HUDEP-2 (cell line): ENCODE measurements around the gene SHOX.
"Not testable (repeated sequence)": the region's sequence is repeated elsewhere in the genome, so short reads cannot be mapped to it uniquely, and the experiment has no call there.

ENCODE experiments used
- DNase-seq, 76 experiments: peaks; one replicate each; lab custom pipeline; 2025; ENCODE audit not compliant: unreplicated experiment in 76 of 76; lab: John Stamatoyannopoulos, UW

Gene SHOX

DNA sequence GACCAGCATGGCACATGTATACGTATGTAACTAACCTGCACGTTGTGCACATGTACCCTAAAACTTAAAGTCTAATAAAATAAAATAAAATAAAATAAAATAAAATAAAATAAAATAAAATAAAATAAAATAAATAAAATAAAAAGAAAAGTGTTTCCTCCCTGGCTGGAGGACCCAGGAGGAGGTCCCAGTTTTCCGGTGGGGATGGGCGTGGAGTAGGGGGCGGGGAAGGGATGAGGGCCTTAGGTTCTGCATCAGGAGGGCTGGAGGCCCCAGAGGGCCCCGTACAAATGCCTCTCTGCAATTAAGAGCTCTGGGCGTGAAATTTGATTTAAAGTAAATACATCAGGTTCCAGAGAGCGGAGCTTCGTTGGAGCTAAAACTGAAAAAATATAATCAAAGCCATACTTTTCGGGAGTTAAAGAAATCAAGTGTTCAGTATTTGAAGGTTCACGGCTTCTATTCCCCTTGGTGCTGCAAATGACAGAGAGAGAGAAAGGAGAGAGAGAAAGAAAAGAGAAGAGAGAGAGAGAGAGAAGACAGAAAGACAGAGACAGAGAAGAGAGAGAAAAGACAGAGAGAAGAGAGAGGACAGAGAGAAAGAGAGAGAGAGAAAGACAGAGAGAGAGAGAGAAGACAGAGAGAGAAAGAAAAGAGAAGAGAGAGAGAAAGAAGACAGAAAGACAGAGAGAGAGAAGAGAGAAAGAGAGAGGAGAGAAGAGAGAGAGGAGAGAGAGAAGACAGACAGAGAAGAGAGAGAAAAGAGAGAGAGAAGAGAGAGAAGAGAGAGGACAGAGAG lies 8.7 kb upstream of the SHOX start:
- DNase-seq: no peak

DNA sequence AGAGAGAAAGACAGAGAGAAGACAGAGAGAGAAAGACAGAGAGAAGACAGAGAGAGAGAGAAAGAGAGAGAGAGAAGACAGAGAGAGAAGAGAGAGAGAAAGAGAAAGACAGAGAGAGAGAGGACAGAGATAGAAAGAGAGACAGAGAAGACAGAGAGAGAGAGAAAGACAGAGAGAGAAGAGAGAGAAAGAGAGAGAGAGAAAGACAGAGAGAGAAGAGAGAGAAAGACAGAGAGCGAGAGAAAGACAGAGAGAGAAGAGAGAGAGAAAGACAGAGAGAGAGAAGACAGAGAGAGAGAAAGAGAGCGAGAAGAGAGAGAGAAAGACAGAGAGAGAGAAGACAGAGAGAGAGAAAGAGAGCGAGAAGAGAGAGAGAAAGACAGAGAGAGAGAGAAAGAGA lies 7.8 kb upstream of the SHOX start:
- not testable (repeated sequence) for DNase-seq

DNA sequence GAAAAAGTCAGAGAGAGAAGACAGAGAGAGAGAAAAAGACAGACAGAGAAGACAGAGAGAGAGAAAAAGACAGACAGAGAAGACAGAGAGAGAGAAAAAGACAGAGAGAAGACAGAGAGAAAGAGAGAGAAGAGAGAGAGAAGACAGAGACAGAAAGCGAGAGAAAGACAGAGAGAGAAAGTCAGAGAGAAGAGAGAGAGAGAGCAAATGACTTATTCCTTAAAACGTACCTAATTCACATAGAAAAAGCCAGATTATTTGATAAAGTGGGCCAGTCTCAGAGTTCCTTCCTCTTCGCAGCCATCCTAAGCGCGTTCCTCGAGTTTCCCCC lies 7.4 kb upstream of the SHOX start:
- no peak for DNase-seq

DNA sequence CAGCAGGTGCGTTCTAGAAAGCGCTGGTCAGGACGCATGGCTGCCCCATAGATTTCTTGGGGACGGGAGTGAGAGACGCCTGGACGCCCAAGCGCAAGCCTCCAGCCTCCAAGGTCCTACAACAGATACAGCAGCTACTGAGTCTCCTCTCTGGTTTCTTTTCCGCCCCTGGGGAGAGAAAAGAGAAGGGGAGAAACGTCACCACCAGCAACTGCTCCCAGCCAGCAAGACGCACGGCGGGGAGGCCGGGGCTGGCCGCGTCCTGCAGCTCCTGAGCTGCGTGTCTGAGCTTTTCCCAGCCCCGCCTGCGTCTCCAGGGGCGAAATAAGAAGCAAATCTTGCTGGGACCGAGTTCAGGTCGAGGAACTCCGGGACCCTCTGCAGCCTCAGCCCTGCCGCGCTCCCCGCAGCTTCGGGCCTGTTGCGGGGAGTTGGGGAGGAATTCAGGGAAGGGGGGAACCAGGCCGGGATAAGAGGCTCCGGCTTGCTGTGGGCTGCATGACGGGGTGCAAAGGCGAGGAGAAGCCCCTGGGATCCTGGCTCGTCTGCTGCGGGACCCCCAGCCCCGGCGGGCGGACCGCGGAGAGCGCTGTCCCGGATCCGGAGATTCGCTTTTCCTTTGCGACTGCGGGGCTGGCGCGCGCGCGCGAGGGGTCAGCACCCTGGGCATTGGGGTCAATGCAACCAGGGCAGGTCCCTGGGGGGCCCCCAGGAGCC lies 6.8 kb upstream of the SHOX start:
- no peak for DNase-seq

DNA sequence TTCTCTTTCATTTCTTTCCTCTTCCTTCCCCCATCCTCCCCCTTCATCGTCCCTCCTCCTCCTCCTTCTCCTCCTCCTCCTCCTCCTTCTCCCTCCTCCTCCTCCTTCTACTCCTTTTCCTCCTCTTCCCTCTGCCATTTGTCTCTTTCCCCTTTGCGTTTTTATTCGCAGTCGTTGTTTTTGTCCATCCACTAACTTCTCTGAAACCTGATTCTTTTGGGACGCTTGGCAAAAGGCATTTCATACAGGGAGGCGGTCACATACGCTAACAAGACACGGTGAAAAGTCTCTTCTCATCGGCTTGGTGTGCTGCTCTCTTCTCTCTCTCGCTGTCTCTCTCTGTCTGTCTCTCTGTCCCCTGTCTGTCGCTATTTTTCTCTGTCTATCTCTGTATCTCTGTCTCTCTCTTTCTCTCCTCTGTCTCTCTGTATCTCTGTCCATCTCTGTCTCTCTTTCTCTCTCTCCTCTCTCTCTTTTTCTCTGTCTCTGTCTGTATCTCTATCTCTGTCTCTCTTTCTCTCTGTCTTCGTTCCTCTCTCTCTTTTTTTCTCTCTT lies 5.4 kb upstream of the SHOX start:
- no peak for DNase-seq

DNA sequence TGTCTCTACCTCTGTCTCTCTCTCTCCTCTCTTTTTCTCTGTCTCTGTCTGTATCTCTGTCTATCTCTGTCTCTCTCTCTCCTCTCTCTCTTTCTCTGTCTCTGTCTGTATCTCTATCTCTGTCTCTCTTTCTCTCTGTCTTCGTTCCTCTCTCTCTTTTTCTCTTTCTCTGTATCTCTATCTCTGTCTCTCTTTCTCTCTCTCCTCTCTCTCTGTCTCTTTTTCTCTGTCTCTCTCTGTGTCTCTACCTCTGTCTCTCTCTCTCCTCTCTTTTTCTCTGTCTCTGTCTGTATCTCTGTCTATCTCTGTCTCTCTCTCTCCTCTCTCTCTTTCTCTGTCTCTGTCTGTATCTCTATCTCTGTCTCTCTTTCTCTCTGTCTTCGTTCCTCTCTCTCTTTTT lies 4.5 kb upstream of the SHOX start:
- not testable (repeated sequence) for DNase-seq

DNA sequence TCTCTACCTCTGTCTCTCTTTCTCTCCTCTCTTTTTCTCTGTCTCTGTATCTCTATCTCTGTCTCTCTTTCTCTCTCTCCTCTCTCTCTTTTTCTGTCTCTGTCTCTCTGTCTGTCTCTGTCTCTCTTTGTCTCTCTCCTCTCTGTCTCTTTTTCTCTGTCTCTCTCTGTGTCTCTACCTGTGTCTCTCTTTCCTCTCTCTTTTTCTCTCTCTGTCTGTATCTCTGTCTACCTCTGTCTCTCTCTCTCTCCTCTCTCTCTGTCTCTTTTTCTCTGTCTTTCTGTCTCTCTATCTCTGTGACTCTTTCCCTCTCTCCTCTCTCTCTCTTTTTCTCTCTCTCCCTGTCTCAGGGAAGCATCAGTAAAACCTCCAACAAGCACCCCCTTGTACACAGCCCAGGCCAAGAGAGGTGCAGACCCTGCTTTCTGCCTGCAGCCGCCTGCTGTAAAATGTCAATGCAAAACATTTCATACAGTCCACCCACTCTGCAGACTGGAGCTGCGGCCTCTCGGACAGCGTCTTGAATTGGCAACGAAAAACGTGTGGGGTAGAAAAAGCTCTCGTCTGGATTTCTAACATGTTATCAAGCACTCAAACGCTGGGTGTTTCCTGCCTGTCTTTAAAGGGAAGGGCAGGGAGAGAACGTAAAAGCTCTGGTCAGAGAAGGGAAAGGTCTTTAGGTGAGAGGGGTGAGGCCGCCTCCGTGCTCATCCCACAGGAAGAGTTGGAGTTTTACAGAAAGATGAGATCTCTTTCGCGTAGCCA lies 3.7 kb upstream of the SHOX start:
- DNase-seq: no peak

- DNase-seq: no peak
These were observed 3.0 kb upstream of the SHOX start for GRCh38 chrX:627510-627981.

- no peak for DNase-seq
These were observed 2.6 kb upstream of the SHOX start for GRCh38 chrX:627995-628394.

- no peak for DNase-seq
These were observed 1.2 kb upstream of the SHOX start for GRCh38 chrX:629230-630006.

DNA sequence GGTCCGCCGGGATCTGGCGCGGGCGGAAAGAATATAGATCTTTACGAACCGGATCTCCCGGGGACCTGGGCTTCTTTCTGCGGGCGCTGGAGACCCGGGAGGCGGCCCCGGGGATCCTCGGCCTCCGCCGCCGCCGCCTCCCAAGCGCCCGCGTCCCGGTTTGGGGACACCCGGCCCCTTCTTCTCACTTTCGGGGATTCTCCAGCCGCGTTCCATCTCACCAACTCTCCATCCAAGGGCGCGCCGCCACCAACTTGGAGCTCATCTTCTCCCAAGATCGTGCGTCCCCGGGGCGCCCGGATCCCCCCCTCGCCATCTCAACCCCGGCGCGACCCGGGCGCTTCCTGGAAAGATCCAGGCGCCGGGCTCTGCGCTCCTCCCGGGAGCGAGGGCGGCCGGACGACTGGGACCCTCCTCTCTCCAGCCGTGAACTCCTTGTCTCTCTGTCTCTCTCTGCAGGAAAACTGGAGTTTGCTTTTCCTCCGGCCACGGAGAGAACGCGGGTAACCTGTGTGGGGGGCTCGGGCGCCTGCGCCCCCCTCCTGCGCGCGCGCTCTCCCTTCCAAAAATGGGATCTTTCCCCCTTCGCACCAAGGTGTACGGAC lies 482 bp upstream of the SHOX start:
- no peak for DNase-seq

DNA sequence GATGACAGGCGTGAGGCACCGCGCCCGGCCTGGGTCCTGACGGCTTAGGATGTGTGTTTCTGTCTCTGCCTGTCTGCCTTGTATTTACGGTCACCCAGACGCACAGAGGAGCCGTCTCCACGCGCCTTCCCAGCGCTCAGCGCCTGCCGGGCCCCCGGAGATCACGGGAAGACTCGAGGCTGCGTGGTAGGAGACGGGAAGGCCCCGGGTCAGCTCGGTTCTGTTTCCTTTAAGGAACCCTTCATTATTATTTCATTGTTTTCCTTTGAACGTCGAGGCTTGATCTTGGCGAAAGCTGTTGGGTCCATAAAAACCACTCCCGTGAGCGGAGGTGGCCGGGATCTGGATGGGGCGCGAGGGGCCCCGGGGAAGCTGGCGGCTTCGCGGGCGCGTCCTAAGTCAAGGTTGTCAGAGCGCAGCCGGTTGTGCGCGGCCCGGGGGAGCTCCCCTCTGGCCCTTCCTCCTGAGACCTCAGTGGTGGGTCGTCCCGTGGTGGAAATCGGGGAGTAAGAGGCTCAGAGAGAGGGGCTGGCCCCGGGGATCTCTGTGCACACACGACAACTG lies 1.3 kb downstream of the SHOX start:
- no peak for DNase-seq

GRCh38 chrX:632366-633042 lies 1.9 kb downstream of the SHOX start:
- no peak for DNase-seq

DNA sequence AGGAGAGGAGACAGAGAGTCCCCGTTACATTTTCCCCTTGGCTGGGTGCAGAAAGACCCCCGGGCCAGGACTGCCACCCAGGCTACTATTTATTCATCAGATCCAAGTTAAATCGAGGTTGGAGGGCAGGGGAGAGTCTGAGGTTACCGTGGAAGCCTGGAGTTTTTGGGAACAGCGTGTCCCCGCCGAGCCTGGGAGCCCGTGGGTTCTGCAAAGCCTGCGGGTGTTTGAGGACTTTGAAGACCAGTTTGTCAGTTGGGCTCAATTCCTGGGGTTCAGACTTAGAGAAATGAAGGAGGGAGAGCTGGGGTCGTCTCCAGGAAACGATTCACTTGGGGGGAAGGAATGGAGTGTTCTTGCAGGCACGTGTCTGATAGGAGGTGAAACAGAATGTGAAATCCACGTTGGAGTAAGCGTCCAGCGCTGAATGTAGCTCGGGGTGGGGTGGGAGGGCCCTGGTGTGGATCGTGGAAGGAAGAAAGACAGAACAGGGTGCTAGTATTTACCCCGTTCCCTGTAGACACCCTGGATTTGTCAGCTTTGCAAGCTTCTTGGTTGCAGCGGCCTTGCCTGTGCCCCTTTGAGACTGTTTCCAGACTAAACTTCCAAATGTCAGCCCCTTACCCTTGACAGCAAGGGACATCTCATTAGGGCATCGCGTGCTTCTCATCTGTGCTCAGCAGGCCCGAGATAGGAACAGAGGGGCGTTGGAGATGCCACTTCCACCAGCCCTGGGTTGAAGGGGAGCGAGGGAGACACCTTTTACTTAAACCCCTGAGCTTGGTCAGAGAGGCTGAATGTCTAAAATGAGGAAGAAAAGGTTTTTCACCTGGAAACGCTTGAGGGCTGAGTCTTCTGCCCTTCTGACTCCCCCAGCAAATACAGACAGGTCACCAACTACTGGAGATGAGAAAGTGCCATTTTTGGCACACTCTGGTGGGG lies 2.7 kb downstream of the SHOX start:
- DNase-seq: no peak

GRCh38 chrX:633985-634958 lies 3.7 kb downstream of the SHOX start:
- no peak for DNase-seq

DNA sequence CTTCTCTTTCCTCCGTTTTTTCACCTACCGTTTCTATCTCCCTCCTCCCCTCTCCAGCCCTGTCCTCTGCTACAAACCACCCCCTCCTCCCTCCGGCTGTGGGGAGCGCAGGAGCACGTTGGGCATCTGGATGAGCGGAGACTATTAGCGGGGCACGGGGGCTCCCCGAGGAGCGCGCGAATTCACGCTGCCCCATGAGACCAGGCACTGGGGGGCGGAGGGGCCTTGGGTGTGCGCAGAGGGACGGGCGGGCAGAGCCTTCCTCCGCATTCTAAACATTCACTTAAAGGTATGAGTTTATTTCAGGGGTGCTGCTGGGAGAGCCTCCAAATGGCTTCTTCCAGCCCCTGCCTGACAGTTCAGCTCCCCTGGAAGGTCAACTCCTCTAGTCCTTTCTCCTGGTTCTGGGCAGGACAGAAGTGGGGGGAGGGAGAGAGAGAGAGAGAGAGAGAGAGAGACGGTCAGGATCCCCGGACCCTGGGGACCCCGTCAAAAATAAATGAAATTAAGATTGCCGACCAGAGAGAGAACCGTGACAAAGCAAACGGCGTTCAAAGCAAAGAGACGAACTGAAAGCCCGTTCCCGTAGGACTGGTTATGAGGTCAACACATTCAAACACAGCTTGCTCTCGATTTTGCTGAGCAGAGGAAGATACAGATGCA lies 5.0 kb downstream of the SHOX start:
- no peak for DNase-seq
